Suprapubic skin (tissue), 4 donors: ENCODE measurements around the gene C15orf39. TPM values are rescaled to one million over a fixed set of nuclear protein-coding genes. Genes with fewer than 3 reads are reported as not detected.

Source experiments
- total RNA-seq, 4 donors: library from RNA; depleted of rRNA; stranded (reverse); fragments of >200 nt; gene quantifications; one replicate each; pipeline ENCODE4 v1.1.0, GENCODE V29; 2016

C15orf39 gene
- total RNA-seq, 4 donors from 2014 or later = 33.0 to 35.2 (median 33.3) TPM

Other genes starting within 250 kb of the C15orf39 start
- 1 to 10 TPM; 3.5 to 7.8 (median 6.1) TPM for gene RPP25, start 245.1 kb upstream of the C15orf39 start, total RNA-seq
- gene SCAMP5, start 206.3 kb upstream of the C15orf39 start, total RNA-seq = 1 to 10 TPM in 3 of 4 donors, under 1 TPM in 1; 0.53 to 4.5 (median 2.7) TPM
- 10 to 100 TPM in 2 of 4 donors, 1 to 10 TPM in 2; 7.4 to 25.7 (median 13.1) TPM for gene PPCDC, start 178.3 kb upstream of the C15orf39 start, total RNA-seq
- not detected for gene GOLGA6C, start 56.5 kb downstream of the C15orf39 start, total RNA-seq
- gene GOLGA6D, start 81.0 kb downstream of the C15orf39 start, total RNA-seq = under 1 TPM in 1 of 4 donors, not detected in 3; 0.72 TPM
- gene COMMD4, start 134.2 kb downstream of the C15orf39 start, total RNA-seq = 10 to 100 TPM; 46.9 to 75.2 (median 55.2) TPM
- 100 to 1,000 TPM in 1 of 4 donors, 10 to 100 TPM in 3; 26.3 to 123 (median 38.0) TPM for gene NEIL1, start 145.2 kb downstream of the C15orf39 start, total RNA-seq
- 100 to 1,000 TPM in 3 of 4 donors, 10 to 100 TPM in 1; 97.2 to 527 (median 180) TPM for gene MAN2C1, start 166.7 kb downstream of the C15orf39 start, total RNA-seq
- gene SIN3A, start 249.8 kb downstream of the C15orf39 start, total RNA-seq = 10 to 100 TPM; 55.2 to 94.8 (median 66.0) TPM